HTERT RPE-1 (cell line): ENCODE measurements around the gene RNASET2.
"Not testable (repeated sequence)": the region's sequence is repeated elsewhere in the genome, so short reads cannot be mapped to it uniquely, and the experiment has no call there.

Experiments used
- in situ Hi-C: fragments of 300-500 bp; cut with MboI; formaldehyde crosslinking; loops from 4 replicates; pipeline ENCODE4 v1.14.3; 2020; ENCODE audit warnings: low sequenced_read_pairs

RNASET2 gene

DNA sequence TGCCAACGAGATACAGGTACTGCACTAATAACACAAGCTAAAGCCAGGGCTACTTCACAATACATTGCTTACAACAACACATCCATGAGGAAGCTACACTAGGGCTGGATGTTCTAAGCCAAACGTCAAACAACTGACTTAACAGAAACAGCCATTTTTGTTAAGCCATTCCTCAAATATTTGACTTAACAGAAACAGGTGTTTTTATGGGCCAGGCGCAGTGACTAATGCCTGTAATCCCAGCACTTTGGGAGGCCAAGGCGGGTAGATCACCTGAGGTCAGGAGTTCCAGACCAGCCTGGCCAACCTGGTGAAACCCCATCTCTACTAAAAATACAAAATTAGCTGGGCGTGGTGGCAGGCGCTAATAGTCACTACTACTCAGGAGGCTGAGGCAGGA is 7.6 kb downstream of the RNASET2 start:
- in situ Hi-C loops, result not testable (repeated sequence)

DNA sequence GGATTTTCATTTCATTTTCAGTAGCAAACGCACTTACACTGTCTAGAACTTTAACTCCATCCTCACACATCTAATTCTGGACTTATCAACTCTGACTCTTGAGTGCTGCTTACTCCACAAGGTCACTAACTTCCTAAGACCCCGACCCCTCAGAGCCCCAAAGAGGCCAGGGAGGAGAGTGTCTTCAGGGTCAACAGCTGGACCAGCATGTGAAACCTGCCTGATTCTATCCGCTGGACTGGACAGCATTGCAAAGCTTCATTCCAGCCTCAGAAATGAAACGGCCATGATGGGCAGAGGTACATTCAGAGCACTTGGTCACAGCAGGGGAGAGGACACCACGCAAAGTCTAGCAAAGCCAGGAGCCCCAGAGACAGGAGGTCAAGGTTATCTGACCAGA is 9.1 kb downstream of the RNASET2 start:
- in situ Hi-C loops, result no loop called here

DNA sequence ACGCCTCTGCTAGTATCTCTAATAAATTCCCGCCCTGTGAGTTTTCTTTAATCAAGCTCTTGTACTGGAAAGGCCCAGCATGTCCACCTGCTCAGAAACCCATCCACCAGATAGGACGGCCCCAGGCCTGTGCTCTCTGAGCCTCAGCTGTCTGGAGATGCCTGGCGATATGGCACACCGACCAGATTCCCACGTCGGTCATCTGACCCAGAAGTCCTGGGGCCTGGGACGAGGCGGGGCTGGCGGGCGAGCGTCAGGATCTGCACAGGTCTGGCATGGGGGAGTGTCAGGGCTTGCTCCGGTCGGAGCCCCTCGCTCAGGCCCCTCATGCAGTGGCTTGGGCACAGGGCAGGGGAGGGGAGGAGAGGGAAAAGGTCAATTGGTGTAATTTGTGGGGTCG is 10.2 kb downstream of the RNASET2 start:
- in situ Hi-C loops, result no loop called here

DNA sequence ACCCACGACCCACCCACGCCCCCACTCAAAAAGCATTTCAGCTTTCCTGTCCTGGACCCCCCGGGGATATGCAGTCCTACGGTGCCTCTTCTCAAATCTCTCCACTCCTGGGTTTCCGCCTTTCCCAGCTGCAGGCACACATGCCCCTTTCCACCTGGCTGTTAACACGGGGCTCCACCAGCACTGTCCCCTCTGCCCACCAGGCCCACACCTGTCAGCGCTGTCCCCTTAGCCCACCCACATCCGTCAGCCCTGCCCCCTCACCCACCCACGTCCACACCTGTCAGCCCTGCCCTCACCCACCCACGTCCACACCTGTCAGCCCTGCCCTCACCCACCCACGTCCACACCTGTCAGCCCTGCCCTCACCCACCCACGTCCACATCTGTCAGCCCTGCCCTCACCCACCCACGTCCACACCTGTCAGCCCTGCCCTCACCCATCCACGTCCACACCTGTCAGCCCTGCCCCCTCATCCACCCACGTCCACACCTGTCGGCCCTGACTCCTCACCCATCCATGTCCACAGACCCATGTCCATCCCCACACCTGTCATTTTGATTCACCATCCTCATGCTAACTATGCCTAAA is 11.6 kb downstream of the RNASET2 start:
- in situ Hi-C loops, result no loop called here

DNA sequence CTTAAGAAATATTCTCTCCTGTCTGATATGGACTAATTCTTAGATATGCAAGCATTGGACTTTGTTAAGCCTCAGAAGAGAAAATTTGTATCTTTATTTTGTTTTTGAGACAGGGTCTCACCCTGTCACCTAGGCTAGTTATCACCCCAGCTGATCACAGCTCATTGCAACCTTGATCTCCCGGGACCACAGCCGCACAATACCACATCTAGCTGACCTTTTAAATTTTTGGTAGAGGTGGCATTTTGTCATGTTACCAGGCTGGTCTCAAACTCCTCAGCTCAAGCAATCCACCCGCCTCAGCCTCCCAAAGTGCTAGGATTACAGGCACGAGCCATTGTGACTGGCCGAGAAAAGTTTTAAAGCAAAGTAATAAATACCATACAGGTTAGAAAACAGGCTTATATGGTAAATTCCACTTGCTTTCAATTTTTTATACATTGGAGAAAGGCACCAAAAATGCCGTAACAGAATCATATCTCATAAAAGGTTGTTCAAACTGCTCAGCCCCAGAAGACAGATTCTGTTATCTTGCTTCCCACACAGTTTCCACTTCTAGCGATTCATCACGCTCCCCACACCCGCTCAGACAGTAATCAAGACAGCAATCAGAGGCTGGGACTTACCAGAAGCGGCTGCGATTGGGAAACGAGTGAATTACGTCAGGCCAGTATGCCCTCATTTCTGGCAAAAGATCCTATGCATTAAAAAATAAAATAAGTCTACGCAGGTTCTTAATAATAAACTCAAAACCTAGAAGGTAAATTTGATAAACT is 13.8 kb downstream of the RNASET2 start:
- in situ Hi-C loops, result no loop called here

DNA sequence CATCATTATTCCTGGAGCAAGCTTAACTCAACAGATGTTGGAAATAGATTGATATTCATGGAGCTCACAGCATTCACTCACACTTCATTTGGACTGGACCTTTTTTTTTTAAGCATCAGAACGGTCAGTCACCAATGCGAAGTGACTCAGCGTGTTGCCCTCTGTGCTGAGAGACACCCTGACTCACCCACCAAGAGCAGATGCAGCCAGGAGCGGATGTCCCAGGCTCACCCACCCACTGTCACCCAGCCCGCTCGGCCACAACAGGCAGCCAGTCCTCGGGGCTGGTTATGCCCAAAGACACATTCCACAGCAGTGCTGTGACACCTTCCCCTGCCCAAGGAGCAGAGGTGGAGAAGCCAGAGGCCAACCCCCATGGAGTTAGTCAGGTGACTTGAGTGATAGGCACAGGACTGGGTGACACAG is 15.7 kb downstream of the RNASET2 start:
- in situ Hi-C loops, result no loop called here

DNA sequence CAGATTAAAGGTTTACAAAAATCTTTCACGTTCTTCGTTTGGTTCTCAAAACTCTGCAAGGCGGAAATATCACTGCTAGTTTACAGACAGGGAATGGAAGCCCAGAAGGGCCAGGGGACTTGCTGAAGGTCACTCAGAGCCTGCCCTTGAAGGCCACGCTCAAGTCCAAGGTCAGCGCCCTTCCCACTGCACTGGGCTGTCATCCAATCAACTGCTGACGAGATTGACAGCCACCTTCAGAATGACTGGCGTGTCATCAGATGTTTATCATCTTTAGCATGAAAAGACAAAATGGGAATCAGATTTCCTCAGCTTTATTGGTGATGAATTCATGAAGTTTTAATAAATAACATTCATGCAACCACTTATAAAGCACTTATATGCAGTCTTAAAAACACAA is 16.5 kb downstream of the RNASET2 start:
- in situ Hi-C loops, result no loop called here

DNA sequence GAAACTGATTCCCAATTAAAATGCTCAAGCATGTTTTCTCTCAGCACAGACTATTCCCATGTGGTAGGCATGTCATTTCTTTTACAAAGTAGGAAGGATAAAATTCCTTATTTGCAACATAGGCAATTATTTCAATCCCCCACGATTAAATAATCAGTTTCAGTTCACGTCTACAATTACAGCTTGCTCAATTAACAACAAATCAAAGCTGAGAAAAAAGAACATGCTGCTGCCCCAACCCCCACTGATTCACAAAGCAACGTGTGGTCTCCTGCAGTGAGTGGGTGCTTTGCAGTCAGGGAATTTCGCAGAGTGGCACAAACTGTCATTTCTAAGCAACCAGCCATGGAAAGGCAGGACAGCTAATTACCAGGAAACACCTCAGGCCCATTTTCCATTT is 17.0 kb downstream of the RNASET2 start:
- in situ Hi-C loops, result no loop called here

DNA sequence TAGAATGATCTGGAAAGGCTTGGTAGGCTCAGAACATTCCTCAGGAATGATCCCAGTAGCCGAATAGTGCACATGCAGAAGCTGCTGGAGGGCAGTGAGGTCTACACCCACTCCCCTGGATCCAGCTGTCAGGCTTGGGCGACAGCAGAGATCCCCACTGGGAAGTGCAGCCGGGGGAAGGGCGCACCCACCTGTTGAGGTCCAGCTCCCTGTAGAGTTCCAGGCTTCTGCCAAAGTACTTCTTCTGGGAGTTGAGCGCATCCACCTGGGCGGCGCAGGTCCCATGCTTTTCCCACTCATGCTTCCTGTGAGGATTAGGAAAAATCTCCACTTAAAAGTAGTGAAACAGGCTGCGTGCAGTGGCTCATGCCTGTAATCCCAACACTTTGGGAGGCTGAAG is 17.6 kb downstream of the RNASET2 start:
- in situ Hi-C loops, result no loop called here

DNA sequence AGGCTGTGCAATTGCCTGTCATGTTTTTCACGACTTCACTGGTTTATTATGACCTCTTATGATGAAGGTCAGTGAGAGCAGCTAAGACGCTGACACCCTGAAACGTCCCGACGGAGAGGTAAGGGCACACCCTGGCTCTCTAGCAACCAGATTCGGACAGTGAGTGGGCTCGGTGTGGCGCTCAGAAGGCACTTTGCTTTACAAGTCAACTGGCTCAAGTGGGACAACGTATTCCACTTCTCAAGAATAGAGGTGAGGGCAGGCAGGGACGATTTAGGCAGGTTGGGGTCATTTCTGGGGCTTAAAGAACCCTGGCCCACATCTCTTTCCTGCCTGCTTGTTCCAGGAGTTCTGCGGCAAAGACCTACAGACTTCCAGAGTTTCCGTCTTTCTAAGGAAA is 18.2 kb downstream of the RNASET2 start:
- in situ Hi-C loops, result no loop called here

DNA sequence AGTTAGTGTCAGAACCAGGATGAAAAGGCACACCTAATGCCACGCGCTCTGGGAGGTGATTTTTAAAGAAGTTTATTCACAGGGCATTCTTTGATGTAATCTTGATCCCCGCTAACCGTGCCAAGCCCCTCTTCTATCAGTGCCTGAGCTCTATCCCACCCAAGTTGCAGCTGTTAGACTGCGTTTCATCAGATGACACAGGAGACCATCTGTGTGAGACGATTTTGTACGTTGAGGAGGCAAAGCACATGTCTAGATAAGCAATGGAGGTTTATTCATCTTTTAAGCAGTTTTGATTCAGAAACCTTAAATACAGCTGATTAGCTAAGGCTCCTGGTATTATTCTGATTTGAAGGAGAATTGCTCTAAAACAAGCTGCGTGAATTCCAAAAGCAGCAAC is 18.6 kb downstream of the RNASET2 start:
- in situ Hi-C loops, result no loop called here

DNA sequence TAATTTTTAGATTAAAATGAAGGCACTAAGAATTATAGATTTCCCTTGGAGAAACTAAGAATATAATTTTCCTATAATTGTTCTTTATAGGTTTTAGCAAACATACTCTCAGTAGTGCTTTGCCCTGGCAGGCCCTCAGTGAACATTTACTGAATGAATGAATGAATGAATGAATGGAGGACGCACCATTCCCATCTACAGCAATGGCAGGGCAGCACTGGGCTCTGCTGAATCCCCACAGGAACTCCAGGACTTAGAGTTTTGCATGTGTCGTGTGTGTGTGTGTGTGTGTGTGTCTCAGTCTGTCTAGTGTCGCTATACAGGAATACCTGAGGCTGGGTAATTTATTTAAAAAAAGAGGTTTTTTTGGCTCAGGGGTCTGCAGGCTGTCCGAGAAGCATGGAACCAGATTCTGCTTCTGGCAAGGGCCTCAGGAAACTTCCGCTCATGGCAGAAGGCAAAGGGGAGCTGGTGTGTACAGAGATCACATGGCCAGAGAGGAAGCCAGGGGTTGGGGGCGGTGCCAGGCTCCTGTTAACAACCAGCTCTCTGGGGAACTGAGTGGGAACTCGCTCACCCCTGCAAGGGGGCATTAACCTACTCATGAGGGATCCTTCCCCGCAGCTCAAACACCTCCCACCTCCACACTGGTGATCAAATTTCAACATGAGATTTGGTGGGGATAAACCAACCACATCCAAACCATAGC is 20.1 kb downstream of the RNASET2 start:
- in situ Hi-C loops, result no loop called here

DNA sequence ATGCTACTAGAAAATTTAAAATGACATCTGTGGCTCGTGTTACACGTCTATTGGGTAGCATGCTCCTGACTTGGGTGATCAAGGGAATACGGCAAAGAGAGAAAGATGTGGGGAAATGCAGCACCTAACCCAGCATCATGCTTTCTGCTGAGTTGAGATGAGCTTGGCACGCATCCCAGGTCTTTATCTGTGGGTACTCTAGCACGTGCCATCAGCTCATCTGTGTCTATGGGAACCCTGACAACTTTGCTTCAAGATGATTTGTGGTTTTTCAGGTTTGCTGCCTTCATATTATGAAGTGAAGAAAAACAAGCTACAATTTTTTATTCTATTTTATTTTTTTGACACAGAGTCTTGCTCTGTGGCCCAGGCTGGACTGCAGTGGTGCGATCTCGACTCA is 21.0 kb downstream of the RNASET2 start:
- in situ Hi-C loops, result no loop called here

DNA sequence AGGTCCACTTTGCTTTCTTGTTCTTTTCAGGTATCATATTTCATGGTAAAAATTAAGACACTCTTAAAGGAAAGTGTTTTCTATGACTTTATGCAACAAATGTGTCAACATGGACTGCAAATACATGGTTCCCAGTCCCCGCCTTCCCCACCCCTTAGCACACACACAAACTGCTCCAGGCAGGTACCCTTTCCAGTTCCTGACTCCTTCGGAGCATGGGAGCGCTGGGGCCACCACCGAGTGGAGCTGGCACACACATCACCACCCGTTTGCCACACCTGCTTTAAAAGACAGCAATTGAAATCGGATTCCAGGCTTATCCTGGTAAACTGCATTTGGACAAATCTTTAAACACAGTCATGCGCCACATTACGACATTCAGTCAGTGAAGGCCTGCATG is 22.2 kb downstream of the RNASET2 start:
- in situ Hi-C loops, result no loop called here

DNA sequence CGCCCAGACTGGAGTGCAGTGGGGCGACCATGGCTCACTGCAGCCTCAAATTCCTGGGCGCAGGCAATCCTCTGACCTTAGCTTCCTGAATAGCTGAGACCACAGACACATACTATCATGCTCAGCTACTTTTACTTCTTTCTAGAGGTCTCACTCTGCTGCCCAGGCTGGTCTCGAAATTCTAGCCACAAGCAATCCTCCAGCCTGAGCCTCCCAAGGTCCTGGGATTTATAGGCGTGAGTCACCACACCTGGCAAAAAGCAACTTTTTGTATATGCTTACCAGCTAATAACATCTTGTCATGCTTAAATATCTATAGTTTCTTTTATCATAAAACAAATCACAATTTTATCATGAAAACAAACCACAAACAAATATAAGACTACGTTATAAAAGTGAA is 23.0 kb downstream of the RNASET2 start:
- in situ Hi-C loops, result no loop called here

DNA sequence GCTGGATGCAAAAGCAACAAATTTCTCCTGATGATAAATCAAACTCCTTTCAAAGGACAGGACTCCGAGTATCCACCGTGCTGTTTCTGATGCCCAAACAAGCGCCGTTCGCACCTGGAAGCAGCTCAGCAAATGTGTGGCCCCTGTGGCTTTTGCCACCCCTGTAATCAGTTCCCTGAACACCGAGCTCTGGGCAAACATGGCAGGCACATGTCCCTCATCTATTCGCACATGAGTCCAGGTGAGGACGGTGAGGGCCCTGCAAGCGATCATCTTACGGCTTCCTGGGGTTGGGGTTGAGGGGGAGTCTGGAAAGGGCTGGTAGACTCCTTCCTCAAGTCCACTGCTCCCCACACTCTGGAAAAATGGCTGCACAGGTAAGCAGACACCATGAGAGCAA is 23.7 kb downstream of the RNASET2 start:
- in situ Hi-C loops, result no loop called here

DNA sequence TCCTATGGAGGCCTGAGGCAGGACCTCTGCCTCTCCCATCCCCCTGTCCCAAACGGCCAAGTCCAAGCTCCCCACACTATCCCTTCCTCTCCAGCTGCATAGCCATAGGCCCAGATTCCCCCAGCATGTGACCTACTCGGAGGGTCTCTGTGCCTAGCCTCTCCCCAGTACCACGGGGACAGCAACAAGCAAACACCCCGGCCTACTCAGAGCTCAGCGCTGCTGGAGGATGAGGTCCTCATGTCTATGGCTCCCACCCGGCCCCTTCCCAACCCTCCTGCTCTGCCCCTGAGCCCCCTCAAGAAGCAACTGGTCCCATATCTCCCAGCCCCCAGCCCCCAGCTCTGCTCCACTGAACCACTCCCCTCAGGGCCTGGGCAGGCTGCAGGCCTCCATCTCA is 24.2 kb downstream of the RNASET2 start:
- in situ Hi-C loops, result no loop called here

DNA sequence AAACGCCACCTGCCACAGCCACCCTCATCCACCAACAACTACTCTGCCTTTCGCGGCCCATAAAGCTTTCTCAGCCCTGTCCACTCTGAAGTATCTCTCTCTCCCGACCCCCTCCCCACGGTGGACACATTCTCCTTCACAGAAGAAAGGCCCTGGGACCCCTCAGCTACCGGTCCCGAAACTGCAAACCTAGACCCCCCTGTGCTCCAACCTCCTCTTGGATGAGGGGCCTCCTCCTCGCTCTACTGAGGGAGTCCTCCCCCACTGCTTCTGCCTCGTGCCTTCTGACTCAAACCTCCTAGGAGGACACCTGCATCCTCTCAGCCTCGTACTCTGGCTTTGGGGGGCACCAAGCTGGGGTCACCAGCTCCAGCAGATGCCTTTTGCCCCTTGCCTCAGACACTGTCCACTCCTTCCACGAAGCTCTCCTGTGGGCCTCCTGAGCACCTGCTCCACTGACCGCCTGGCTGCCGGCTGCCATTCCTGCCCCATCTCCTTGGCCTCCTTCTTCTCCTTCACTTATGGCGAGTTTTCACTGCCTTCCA is 24.9 kb downstream of the RNASET2 start:
- in situ Hi-C loops, result no loop called here

DNA sequence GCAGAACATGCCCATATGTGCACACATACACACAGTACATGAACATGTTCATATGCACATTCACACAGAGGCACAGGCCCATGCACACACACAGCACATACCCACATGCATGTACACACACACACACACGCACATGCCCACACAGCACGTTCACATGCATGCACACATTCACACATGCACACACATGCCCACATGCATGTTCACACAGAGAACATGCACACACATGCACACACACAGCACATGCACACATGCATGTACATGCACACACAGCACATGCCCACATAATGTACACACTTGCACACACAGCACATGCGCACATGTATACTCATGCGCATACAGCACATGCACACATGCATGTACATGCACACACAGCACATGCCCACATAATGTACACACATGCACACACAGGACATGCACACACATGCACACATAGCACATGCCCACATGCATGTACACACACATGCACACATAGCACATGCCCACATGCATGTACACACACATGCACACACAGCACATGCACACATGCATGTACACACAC is 25.9 kb downstream of the RNASET2 start:
- in situ Hi-C loops, result no loop called here

DNA sequence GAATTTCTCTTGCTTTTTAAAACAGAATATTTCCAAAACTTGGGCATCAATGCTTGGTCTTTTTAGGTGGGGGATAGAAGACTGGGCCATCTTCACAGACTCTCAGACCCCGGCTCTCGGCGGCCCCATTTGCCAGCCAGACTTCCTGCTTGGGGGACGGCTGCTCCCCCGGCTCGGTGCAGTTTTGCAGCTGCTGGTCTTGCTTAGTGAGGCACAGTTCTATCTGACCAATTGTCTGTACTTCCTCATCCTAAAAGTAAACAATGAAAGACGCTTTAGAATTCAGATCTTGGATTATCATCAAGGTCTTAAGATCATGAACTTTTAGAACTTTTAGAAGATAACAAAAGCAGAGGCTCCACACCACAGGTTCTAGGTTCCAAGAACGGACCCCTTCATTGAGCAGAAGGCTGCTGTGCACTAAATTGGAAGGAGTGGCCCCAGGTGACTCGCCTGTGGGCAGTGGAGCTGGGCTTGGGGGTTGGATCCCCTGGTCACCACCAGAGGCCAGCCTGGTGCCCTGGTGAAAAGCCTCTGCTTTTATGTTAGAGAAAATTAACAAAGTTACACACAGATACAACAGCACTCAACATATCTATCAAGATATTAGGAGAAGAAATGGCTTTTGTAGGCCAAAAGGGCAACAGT is 26.7 kb downstream of the RNASET2 start:
- in situ Hi-C loops, result no loop called here
